ENCODE data around the gene BPNT1. TPM values are rescaled to one million over a fixed set of nuclear protein-coding genes. Genes with fewer than 3 reads are reported as not detected.
"Not testable (repeated sequence)": the region's sequence is repeated elsewhere in the genome, so short reads cannot be mapped to it uniquely, and the experiment has no call there.

Gene BPNT1
- total RNA-seq, 2 donors from 2014 or later = 19.1 to 21.9 TPM

DNA sequence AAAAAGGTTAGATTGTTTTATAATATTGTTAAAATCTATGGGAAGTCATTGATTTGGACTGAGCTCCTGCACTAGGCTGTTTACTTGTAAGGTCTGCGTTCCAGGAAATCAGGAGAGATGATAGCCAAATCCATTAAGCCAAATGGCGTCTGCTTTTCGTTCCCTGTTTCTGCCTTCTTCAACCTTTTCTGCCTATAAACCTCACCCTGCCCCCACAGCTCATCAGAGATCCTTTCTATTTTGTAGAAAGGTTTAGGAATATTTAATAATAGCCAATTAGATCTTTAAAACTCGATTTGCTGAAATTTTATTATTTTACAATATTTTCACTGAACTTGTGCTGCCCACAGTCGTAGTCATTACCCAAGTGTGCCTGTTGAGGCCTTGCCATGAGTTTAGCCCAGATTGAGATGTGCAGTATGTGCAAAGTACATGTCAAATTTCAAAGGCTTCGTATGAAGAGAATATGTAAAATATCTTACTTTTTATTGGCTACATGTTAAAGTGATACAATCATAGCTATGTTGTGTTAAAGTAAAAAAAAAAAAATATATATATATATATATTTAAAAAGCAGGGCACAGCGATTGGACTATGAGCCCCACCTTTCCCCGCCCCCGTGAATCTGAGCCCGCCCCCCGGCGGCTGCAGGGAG lies 3.9 kb upstream of the BPNT1 start:
- H3K4me3 ChIP-seq = peak overlapping the region; percentile 100
- H3K27ac ChIP-seq = peak overlapping the region in 1 of 2 donors; percentile 56
- peaks cover 4% of the 10 kb centered on the region for H3K36me3 ChIP-seq
- H3K4me1 ChIP-seq (ENCODE audit: control insufficient read depth in 1 of 2, low read depth in 2 of 2) = peaks cover 13 to 25% of the 10 kb centered on the region in 2 donors
- TF ChIP-seq CTCF (IDR thresholded peaks at IDR 0.05) = no peak
- DNase-seq (ENCODE audit: low spot score) = peak; percentile 64
- ATAC-seq (ENCODE audit: insufficient number of reproducible peaks, low FRiP score, low read depth) = no peak
- no peaks in the 10 kb centered on the region for H3K27me3 ChIP-seq (replicated peaks; ENCODE audit: insufficient read depth)
- no peaks in the 10 kb centered on the region for H3K9me3 ChIP-seq

GRCh38 chr1:220092694-220093093 lies 3.1 kb upstream of the BPNT1 start:
- no peak for TF ChIP-seq CTCF (IDR thresholded peaks at IDR 0.05)
- H3K27ac ChIP-seq = no peak overlapping the region
- no peaks in the 10 kb centered on the region for H3K27me3 ChIP-seq (replicated peaks; ENCODE audit: insufficient read depth)
- H3K4me1 ChIP-seq (ENCODE audit: control insufficient read depth in 1 of 2, low read depth in 2 of 2) = peaks cover 13 to 32% of the 10 kb centered on the region in 2 donors
- DNase-seq (ENCODE audit: low spot score) (no peak), ATAC-seq (ENCODE audit: insufficient number of reproducible peaks, low FRiP score, low read depth) (no peak)
- no peaks in the 10 kb centered on the region for H3K36me3 ChIP-seq
- H3K4me3 ChIP-seq = no peak overlapping the region
- no peaks in the 10 kb centered on the region for H3K9me3 ChIP-seq

- DNase-seq (ENCODE audit: low spot score); H3K27ac ChIP-seq; H3K27me3 ChIP-seq (replicated peaks; ENCODE audit: insufficient read depth); H3K36me3 ChIP-seq; H3K9me3 ChIP-seq; ATAC-seq (ENCODE audit: insufficient number of reproducible peaks, low FRiP score, low read depth); H3K4me3 ChIP-seq: not testable (repeated sequence)
- H3K4me1 ChIP-seq (ENCODE audit: control insufficient read depth in 1 of 2, low read depth in 2 of 2) = peaks cover 0 to 11% of the 10 kb centered on the region in 2 donors
Measured at GRCh38 chr1:220086261-220086686, 3.3 kb downstream of the BPNT1 start.

GRCh38 chr1:220084460-220084859 lies 5.1 kb downstream of the BPNT1 start:
- no peaks in the 10 kb centered on the region for H3K9me3 ChIP-seq
- no peaks in the 10 kb centered on the region for H3K27me3 ChIP-seq (replicated peaks; ENCODE audit: insufficient read depth)
- no peak overlapping the region for H3K4me3 ChIP-seq
- DNase-seq (ENCODE audit: low spot score) (no peak), ATAC-seq (ENCODE audit: insufficient number of reproducible peaks, low FRiP score, low read depth) (no peak)
- no peak for TF ChIP-seq CTCF (IDR thresholded peaks at IDR 0.05)
- peaks cover 0 to 11% of the 10 kb centered on the region in 2 donors for H3K4me1 ChIP-seq (ENCODE audit: control insufficient read depth in 1 of 2, low read depth in 2 of 2)
- no peak overlapping the region for H3K27ac ChIP-seq
- H3K36me3 ChIP-seq = no peaks in the 10 kb centered on the region

DNA sequence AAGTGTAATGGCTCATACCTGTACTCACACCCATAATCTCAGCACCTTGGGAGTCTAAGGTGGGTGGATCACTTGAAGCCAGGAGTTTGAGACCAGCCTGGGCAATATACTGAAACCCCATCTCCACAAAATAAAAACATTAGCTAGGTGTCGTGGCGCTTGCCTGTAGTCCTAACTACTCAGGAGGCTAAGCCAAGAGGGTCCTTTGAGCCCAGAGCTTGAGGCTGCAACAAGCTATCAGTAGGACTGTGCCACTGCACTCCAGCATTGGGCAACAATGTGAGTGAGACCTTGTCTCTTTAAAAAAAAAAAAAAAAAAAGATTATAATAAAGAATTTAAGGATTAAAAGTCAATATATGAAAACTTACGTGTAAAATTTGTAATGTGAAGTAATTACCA lies 11.7 kb downstream of the BPNT1 start:
- no peak for TF ChIP-seq CTCF (IDR thresholded peaks at IDR 0.05)
- H3K9me3 ChIP-seq = no peaks in the 10 kb centered on the region
- ATAC-seq (ENCODE audit: insufficient number of reproducible peaks, low FRiP score, low read depth) (no peak), DNase-seq (ENCODE audit: low spot score) (no peak)
- H3K27ac ChIP-seq = no peak overlapping the region
- H3K36me3 ChIP-seq = peaks cover 9% of the 10 kb centered on the region
- no peaks in the 10 kb centered on the region for H3K27me3 ChIP-seq (replicated peaks; ENCODE audit: insufficient read depth)
- H3K4me3 ChIP-seq = no peak overlapping the region
- H3K4me1 ChIP-seq (ENCODE audit: control insufficient read depth in 1 of 2, low read depth in 2 of 2) = no peaks in the 10 kb centered on the region

All from thoracic aorta (tissue), 2 donors.